Measurements from ENCODE around the gene DPP6. TPM values are rescaled to one million over a fixed set of nuclear protein-coding genes. Genes with fewer than 3 reads are reported as not detected.

Gene DPP6
- total RNA-seq, 2 experiments from 2014 or later, result not detected

- DNase-seq, result no peak
- CTCF ChIA-PET, result no interaction called here
- H3K27ac Mint-ChIP-seq, result no peak overlapping the region
- intact Hi-C loops (cut with micrococcal nuclease), result no loop called here
- H3K9me3 Mint-ChIP-seq, result no peaks in the 10 kb centered on the region
- H3K36me3 Mint-ChIP-seq, result no peaks in the 10 kb centered on the region
- no peaks in the 10 kb centered on the region for H3K4me1 Mint-ChIP-seq (ENCODE audit: low read depth)
- no peaks in the 10 kb centered on the region for H3K27me3 Mint-ChIP-seq
- POLR2A ChIA-PET, result no interaction called here
- no peak overlapping the region for H3K4me3 Mint-ChIP-seq
These were observed 292.9 kb downstream of the DPP6 start for GRCh38 chr7:154345093-154345492.

DNA sequence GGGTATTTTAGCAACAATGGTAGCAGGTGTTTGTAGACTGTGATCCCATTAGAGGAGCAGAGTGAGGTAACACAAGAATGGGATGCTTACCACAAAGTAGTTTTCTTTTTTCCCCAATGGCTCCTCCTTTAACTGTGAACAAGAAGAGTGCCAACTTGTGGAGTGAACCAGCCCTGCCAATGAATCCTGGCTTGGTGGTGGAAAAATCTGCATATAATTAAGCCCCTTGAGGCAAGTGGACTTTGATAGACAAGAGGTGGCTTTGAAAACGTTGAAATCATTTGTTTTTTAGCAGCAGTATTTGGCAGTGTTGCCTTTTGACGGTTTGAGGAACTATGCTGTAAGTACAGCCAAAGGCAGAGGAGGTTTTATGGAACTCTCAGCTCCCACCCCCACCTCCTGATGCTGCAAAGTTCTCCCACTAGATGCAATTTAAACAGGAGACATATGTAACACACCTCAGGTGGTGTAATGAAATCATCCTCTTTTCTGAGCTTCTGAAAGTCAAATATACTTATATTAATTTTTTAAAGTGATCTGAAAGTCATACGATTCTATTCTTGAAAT is 295.6 kb downstream of the DPP6 start:
- intact Hi-C loops (cut with micrococcal nuclease), result no loop called here
- POLR2A ChIA-PET, result no interaction called here
- Mint-ChIP-seq H3K27me3 (no peaks in the 10 kb centered on the region), H3K27ac (no peak overlapping the region), H3K9me3 (peaks cover 2% of the 10 kb centered on the region), H3K4me1 (ENCODE audit: low read depth) (no peaks in the 10 kb centered on the region), H3K36me3 (no peaks in the 10 kb centered on the region), H3K4me3 (no peak overlapping the region)
- no peak for DNase-seq
- CTCF ChIA-PET, result no interaction called here

GRCh38 chr7:154350892-154351291 is 298.7 kb downstream of the DPP6 start:
- no peak overlapping the region for H3K27ac Mint-ChIP-seq
- intact Hi-C loops (cut with micrococcal nuclease), result no loop called here
- CTCF ChIA-PET, result no interaction called here

DNA sequence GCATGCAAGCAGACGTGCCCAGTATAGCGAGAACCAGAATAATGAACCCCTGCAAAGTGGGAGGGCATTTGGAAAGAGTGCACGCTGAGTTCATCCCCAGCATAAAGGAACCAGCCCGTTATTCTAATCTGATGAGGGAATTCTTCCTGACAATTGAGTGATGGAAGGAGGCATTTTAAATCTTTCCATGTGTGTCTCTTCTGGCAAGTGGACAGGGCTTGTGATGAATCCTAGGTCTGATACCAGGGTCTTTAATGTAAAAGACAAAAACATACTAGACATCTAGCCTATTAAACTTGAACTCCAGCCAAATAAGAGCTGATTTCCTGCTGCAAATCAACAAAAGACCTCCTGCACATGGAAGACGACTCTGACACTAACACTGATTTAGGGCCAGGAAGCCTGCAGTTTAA is 301.2 kb downstream of the DPP6 start:
- CTCF ChIA-PET, result no interaction called here
- H3K36me3 Mint-ChIP-seq, result no peaks in the 10 kb centered on the region
- no peaks in the 10 kb centered on the region for H3K27me3 Mint-ChIP-seq
- DNase-seq, result no peak
- no peaks in the 10 kb centered on the region for H3K4me1 Mint-ChIP-seq (ENCODE audit: low read depth)
- peaks cover 2% of the 10 kb centered on the region for H3K9me3 Mint-ChIP-seq
- no peak overlapping the region for H3K4me3 Mint-ChIP-seq
- intact Hi-C loops (cut with micrococcal nuclease), result no loop called here
- POLR2A ChIA-PET, result no interaction called here
- H3K27ac Mint-ChIP-seq, result no peak overlapping the region

More at GRCh38 chr7:154350892-154351291, 298.7 kb downstream of the DPP6 start:
- Mint-ChIP-seq H3K4me1 (ENCODE audit: low read depth) (no peaks in the 10 kb centered on the region), H3K36me3 (no peaks in the 10 kb centered on the region), H3K9me3 (peaks cover 2% of the 10 kb centered on the region), H3K4me3 (no peak overlapping the region), H3K27me3 (no peaks in the 10 kb centered on the region)
- DNase-seq, result no peak
- POLR2A ChIA-PET, result no interaction called here

DNA sequence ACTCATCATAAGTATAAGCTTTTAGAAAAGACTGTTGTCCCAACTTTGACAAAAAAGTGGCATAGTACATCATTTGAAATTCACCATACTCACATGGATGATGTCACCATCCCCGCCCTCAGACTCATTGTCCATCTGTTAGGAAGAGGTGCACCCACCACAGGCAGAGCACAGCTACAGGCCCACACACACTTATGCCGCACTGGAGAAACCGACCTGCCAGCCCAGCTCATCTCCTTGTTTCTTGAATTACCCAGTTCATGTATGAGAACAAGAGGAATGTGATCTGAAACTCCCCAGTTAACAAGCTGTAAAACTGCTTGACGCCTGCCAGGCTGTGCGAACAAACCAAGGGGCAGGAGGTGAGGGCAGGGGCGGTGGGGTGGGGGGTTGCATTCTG is 312.0 kb downstream of the DPP6 start:
- ChIA-PET POLR2A (no interaction called here), CTCF (no interaction called here)
- Mint-ChIP-seq H3K4me1 (ENCODE audit: low read depth) (no peaks in the 10 kb centered on the region), H3K9me3 (peaks cover 14% of the 10 kb centered on the region), H3K27ac (no peak overlapping the region), H3K27me3 (no peaks in the 10 kb centered on the region), H3K36me3 (no peaks in the 10 kb centered on the region), H3K4me3 (no peak overlapping the region)
- intact Hi-C loops (cut with micrococcal nuclease), result no loop called here
- no peak for DNase-seq

DNA sequence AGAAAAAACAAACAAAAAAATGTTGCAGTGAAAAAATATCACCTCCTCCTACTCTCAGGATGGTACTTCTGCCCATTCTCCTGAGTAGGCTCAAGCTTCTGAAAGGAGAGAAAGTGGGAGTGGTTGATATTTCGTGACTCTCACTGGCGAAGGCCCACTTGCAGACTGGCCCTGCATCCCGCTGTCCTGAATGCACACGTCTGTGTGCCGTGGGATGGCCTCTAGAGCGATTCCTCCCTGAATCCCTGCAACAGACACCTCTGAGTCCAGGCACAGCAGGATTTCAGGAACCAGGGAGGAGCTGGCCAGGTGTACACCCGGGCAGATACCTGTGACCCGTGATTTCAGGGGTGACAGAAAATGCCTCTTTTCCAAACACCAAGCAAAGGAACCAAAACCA is 319.2 kb downstream of the DPP6 start:
- POLR2A ChIA-PET, result no interaction called here
- CTCF ChIA-PET, result no interaction called here

DNA sequence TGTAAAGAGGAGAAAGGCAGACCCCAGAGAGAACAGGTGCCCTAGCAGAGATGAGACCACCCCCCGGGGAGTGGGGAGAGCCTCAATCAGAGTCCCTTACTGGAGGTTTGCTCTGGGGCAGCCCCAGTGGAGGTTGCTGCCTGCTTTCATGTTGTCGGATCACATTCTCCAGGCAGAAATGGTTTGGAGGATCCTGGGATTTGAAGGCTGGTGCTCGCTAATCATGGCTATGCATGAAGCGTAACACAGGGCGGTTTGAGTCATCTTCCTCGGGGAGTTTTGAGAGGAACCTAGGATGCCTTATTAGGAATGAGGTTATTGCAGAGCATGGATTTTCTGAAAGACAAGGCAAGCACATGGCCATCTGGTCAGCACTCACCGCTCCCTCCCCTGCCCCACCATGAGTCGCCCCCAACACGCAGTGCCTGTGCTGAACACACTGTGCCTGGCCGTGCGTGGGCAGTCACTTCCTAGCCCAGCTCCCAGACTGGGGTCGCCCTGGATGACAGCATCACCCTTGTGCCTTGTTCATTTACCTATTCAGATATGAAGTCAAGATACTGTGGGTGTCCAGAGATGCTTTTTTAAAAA is 319.9 kb downstream of the DPP6 start:
- Mint-ChIP-seq H3K36me3 (no peaks in the 10 kb centered on the region), H3K27ac (no peak overlapping the region), H3K27me3 (no peaks in the 10 kb centered on the region), H3K9me3 (peaks cover 12% of the 10 kb centered on the region), H3K4me1 (ENCODE audit: low read depth) (no peaks in the 10 kb centered on the region), H3K4me3 (no peak overlapping the region)
- intact Hi-C loops (cut with micrococcal nuclease), result no loop called here
- no peak for DNase-seq
- ChIA-PET POLR2A (no interaction called here), CTCF (no interaction called here)

More for the DNA sequence above, 319.2 kb downstream of the DPP6 start:
- Mint-ChIP-seq H3K27ac (no peak overlapping the region), H3K4me1 (ENCODE audit: low read depth) (no peaks in the 10 kb centered on the region), H3K36me3 (no peaks in the 10 kb centered on the region), H3K4me3 (no peak overlapping the region), H3K9me3 (peaks cover 13% of the 10 kb centered on the region), H3K27me3 (no peaks in the 10 kb centered on the region)
- no peak for DNase-seq
- intact Hi-C loops (cut with micrococcal nuclease), result no loop called here

- no peaks in the 10 kb centered on the region for H3K4me1 Mint-ChIP-seq (ENCODE audit: low read depth)
- intact Hi-C loops (cut with micrococcal nuclease), result no loop called here
- no peaks in the 10 kb centered on the region for H3K36me3 Mint-ChIP-seq
- H3K27me3 Mint-ChIP-seq, result no peaks in the 10 kb centered on the region
- no peak for DNase-seq
- ChIA-PET CTCF (no interaction called here), POLR2A (no interaction called here)
- H3K4me3 Mint-ChIP-seq, result no peak overlapping the region
- no peak overlapping the region for H3K27ac Mint-ChIP-seq
- H3K9me3 Mint-ChIP-seq, result peaks cover 13% of the 10 kb centered on the region
These were observed 321.8 kb downstream of the DPP6 start for GRCh38 chr7:154373956-154374355.

GRCh38 chr7:154375956-154376355 is 323.8 kb downstream of the DPP6 start:
- DNase-seq, result no peak
- intact Hi-C loops (cut with micrococcal nuclease), result no loop called here
- CTCF ChIA-PET, result no interaction called here
- Mint-ChIP-seq H3K27ac (no peak overlapping the region), H3K4me1 (ENCODE audit: low read depth) (no peaks in the 10 kb centered on the region), H3K4me3 (no peak overlapping the region), H3K27me3 (no peaks in the 10 kb centered on the region), H3K36me3 (no peaks in the 10 kb centered on the region), H3K9me3 (peaks cover 13% of the 10 kb centered on the region)
- POLR2A ChIA-PET, result no interaction called here

DNA sequence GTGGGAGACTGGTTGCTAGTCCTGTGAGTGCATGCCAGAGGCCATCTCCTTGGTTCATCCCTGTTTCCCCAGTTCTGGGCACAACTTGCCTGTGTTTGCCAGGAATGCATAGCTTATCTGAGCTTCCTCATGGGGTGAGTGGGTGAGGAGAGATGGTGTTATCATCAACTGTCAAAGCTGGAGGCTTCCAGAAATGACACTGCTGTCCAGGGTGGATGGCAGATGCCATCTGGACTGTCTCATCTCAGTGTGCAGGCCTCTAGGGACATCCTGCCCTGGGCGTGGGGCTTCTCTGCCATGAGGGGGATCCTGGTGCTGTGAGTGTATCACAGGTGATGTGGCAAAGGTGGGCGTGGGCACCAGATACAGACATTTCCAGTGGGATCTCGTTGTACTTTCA is 328.6 kb downstream of the DPP6 start:
- POLR2A ChIA-PET, result no interaction called here
- H3K27ac Mint-ChIP-seq, result no peak overlapping the region
- no peaks in the 10 kb centered on the region for H3K4me1 Mint-ChIP-seq (ENCODE audit: low read depth)
- H3K27me3 Mint-ChIP-seq, result no peaks in the 10 kb centered on the region
- H3K9me3 Mint-ChIP-seq, result peaks cover 6% of the 10 kb centered on the region
- no peak overlapping the region for H3K4me3 Mint-ChIP-seq
- intact Hi-C loops (cut with micrococcal nuclease), result no loop called here
- H3K36me3 Mint-ChIP-seq, result no peaks in the 10 kb centered on the region
- CTCF ChIA-PET, result no interaction called here
- no peak for DNase-seq

DNA sequence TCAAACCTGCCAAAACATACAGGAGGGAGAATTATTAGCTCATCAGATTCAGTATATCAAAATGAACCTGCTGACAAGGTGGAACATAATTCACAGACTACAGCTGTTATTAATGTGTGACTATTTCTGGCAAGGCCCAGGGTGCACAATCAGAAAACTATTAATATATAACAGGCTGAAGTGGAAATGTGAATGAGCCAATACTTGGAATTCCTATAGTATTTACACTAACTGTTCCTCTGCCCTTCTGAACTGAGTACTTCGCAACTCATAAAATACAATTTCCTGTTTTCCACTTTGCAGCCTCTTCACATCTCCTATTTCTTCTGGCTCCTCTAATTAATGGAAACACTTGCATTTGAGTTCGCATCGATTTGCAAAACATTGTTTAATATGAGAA is 330.8 kb downstream of the DPP6 start:
- Mint-ChIP-seq H3K27ac (no peak overlapping the region), H3K4me1 (ENCODE audit: low read depth) (no peaks in the 10 kb centered on the region), H3K4me3 (no peak overlapping the region), H3K27me3 (no peaks in the 10 kb centered on the region), H3K9me3 (peaks cover 4% of the 10 kb centered on the region), H3K36me3 (no peaks in the 10 kb centered on the region)
- intact Hi-C loops (cut with micrococcal nuclease), result no loop called here
- ChIA-PET CTCF (no interaction called here), POLR2A (no interaction called here)
- DNase-seq, result no peak

DNA sequence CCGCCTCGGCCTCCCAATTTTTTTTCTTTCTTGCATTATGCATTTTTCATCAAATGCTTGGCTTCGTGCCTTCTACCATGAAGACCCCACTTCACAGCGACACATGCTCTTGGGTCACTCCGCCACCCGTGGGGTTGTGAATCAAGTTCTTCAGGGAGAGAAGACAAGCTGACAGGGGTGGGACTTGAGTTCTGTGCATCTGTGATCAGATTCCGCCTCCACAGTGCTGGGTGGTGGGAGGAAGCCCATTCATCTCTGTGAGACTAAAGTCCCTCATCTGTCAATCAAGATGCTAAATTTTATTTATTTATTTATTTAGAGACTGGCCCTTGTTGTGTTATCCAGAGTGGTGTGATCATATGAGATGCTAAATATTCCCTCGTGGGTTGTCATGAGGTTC is 333.0 kb downstream of the DPP6 start:
- H3K36me3 Mint-ChIP-seq, result no peaks in the 10 kb centered on the region
- H3K27ac Mint-ChIP-seq, result no peak overlapping the region
- no peak for DNase-seq
- H3K27me3 Mint-ChIP-seq, result no peaks in the 10 kb centered on the region
- H3K4me3 Mint-ChIP-seq, result no peak overlapping the region
- intact Hi-C loops (cut with micrococcal nuclease), result no loop called here
- H3K9me3 Mint-ChIP-seq, result peaks cover 8% of the 10 kb centered on the region
- CTCF ChIA-PET, result no interaction called here
- H3K4me1 Mint-ChIP-seq (ENCODE audit: low read depth), result no peaks in the 10 kb centered on the region
- POLR2A ChIA-PET, result no interaction called here

DNA sequence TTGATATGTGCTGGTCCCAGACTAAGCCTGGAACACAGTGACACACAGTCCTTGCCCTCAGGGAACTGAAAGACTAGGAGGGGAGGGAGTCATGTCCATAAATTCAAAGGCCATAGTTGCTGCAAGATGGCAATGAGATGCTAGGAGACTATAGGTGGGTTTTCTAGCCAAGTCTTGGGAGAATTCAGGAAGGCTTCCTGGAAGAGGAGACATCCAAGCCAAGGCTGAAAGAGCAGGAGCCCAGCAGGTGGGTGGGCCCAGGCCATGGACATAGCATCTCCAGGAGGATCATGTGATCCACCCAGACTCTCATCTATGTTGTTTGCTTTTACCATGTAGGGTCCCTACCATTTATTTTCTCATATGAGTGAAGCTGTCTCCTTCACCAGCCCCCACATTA is 335.1 kb downstream of the DPP6 start:
- CTCF ChIA-PET, result no interaction called here
- Mint-ChIP-seq H3K4me1 (ENCODE audit: low read depth) (no peaks in the 10 kb centered on the region), H3K27me3 (no peaks in the 10 kb centered on the region), H3K9me3 (peaks cover 10% of the 10 kb centered on the region), H3K36me3 (no peaks in the 10 kb centered on the region), H3K4me3 (no peak overlapping the region), H3K27ac (no peak overlapping the region)
- POLR2A ChIA-PET, result no interaction called here
- no peak for DNase-seq
- intact Hi-C loops (cut with micrococcal nuclease), result no loop called here
